ENCODE results near the gene DPYSL3. TPM values are rescaled to one million over a fixed set of nuclear protein-coding genes. Genes with fewer than 3 reads are reported as not detected.

Gene DPYSL3
- total RNA-seq, 2 experiments from 2014 or later, result 0.10 to 0.34 TPM

GRCh38 chr5:147517383-147517782, 7.5 kb upstream of the DPYSL3 start:
- CTCF ChIA-PET, result no interaction called here
- POLR2A ChIA-PET, result no interaction called here

- ChIA-PET POLR2A (no interaction called here), CTCF (no interaction called here)
These were observed 5.4 kb upstream of the DPYSL3 start for GRCh38 chr5:147515269-147515668.

GRCh38 chr5:147512659-147513379, 3.0 kb upstream of the DPYSL3 start:
- POLR2A ChIA-PET, result no interaction called here

GRCh38 chr5:147510885-147511284, 1.0 kb upstream of the DPYSL3 start:
- POLR2A ChIA-PET, result no interaction called here
- CTCF ChIA-PET, result no interaction called here

More at GRCh38 chr5:147512659-147513379, 3.0 kb upstream of the DPYSL3 start:
- CTCF ChIA-PET, result no interaction called here

- POLR2A ChIA-PET, result no interaction called here
- CTCF ChIA-PET, result no interaction called here
These were observed 693 bp downstream of the DPYSL3 start for GRCh38 chr5:147509041-147509709.

- POLR2A ChIA-PET, result no interaction called here
- CTCF ChIA-PET, result no interaction called here
These were observed 1.2 kb downstream of the DPYSL3 start for GRCh38 chr5:147508711-147509040.

GRCh38 chr5:147507480-147508126, 2.3 kb downstream of the DPYSL3 start:
- CTCF ChIA-PET, result no interaction called here
- POLR2A ChIA-PET, result no interaction called here

- POLR2A ChIA-PET, result interaction anchor here (0.6 kb wide), 1 partner anchor 15 kb away, joined by 3 read pairs; no protein-coding TSS in a partner anchor
- CTCF ChIA-PET, result no interaction called here
These were observed 5.3 kb downstream of the DPYSL3 start for GRCh38 chr5:147504535-147504934.

- ChIA-PET CTCF (no interaction called here), POLR2A (interaction anchor here (0.6 kb wide), 1 partner anchor 15 kb away, joined by 3 read pairs; no protein-coding TSS in a partner anchor)
These were observed 5.9 kb downstream of the DPYSL3 start for GRCh38 chr5:147504011-147504410.

- CTCF ChIA-PET, result no interaction called here
- POLR2A ChIA-PET, result no interaction called here
These were observed 18.9 kb downstream of the DPYSL3 start for GRCh38 chr5:147490989-147491388.

GRCh38 chr5:147487031-147487750, 22.7 kb downstream of the DPYSL3 start:
- ChIA-PET POLR2A (no interaction called here), CTCF (no interaction called here)

- POLR2A ChIA-PET, result no interaction called here
- CTCF ChIA-PET, result no interaction called here
These were observed 24.1 kb downstream of the DPYSL3 start for GRCh38 chr5:147485814-147486213.

GRCh38 chr5:147485046-147485445, 24.8 kb downstream of the DPYSL3 start:
- CTCF ChIA-PET, result no interaction called here
- POLR2A ChIA-PET, result no interaction called here

GRCh38 chr5:147484708-147485020, 25.2 kb downstream of the DPYSL3 start:
- ChIA-PET POLR2A (no interaction called here), CTCF (no interaction called here)

- POLR2A ChIA-PET, result no interaction called here
- CTCF ChIA-PET, result no interaction called here
These were observed 25.7 kb downstream of the DPYSL3 start for GRCh38 chr5:147483961-147484707.

GRCh38 chr5:147483188-147483790, 26.6 kb downstream of the DPYSL3 start:
- POLR2A ChIA-PET, result no interaction called here
- CTCF ChIA-PET, result no interaction called here

- POLR2A ChIA-PET, result no interaction called here
- CTCF ChIA-PET, result no interaction called here
These were observed 27.1 kb downstream of the DPYSL3 start for GRCh38 chr5:147482706-147483180.

GRCh38 chr5:147481874-147482705, 27.8 kb downstream of the DPYSL3 start:
- POLR2A ChIA-PET, result no interaction called here
- CTCF ChIA-PET, result no interaction called here

- ChIA-PET CTCF (no interaction called here), POLR2A (no interaction called here)
These were observed 28.5 kb downstream of the DPYSL3 start for GRCh38 chr5:147481376-147481775.
